IMR-90 (cell line): ENCODE results near the gene HBD. TPM values are rescaled to one million over a fixed set of nuclear protein-coding genes. Genes with fewer than 3 reads are reported as not detected.
"Not testable (repeated sequence)": the region's sequence is repeated elsewhere in the genome, so short reads cannot be mapped to it uniquely, and the experiment has no call there.

ENCODE experiments used
- ATAC-seq: fragments of 200-7000 bp; cut with Tn5 transposase; 2 replicates; pipeline ENCODE4 v1.9.1; 2020; ENCODE audit warnings: low read depth, mild to moderate bottlenecking, moderate library complexity
- BruUV-seq: library from RNA; stranded (reverse); fragments of 400-500 nt; replicated peaks from 2 replicates; lab custom pipeline; 2021; lab: Mats Ljungman, UMichigan
- CTCF ChIA-PET: fragments of 300-600 bp; formaldehyde crosslinking; extraction: SDS; loops from one replicate; lab custom pipeline; 2021; ENCODE audit warnings: antibody characterized with exemption; lab: Yijun Ruan, JAX
- POLR2A ChIA-PET: fragments of 300-600 bp; sonication (Branson Sonifier 250); formaldehyde crosslinking; loops from one replicate; lab custom pipeline; 2022; ENCODE audit warnings: antibody characterized with exemption; ENCODE audit not compliant: unreplicated experiment; lab: Charles Lee
- DNase-seq: peaks from one replicate; pipeline ENCODE4 v3.0.0; 2013
- H2AFZ ChIP-seq: replicated peaks from 2 replicates; pipeline ENCODE3; 2013; ENCODE audit warnings: low read length, mild to moderate bottlenecking; ENCODE audit not compliant: poor library complexity
- H2AK5ac ChIP-seq: 2 replicates; pipeline ENCODE4 v1.6.1; 2013; ENCODE audit warnings: low read depth, low read length, inconsistent platforms
- H2AK9ac ChIP-seq: replicated peaks from 2 replicates; pipeline ENCODE3; 2013; ENCODE audit warnings: mild to moderate bottlenecking, low read depth, low read length, moderate library complexity; ENCODE audit not compliant: poor library complexity
- H2BK120ac ChIP-seq: 2 replicates; pipeline ENCODE4 v1.6.1; 2013; ENCODE audit warnings: low read depth, low read length, inconsistent platforms
- H2BK15ac ChIP-seq: 3 replicates; pipeline ENCODE4 v1.6.1; 2013; ENCODE audit warnings: low read depth, low read length, inconsistent platforms
- H2BK20ac ChIP-seq: 2 replicates; pipeline ENCODE4 v1.6.1; 2013; ENCODE audit warnings: low read depth, mild to moderate bottlenecking, inconsistent platforms, low read length, moderate library complexity
- H2BK5ac ChIP-seq: 2 replicates; pipeline ENCODE4 v1.6.1; 2013; ENCODE audit warnings: mild to moderate bottlenecking, low read depth, low read length, inconsistent platforms; ENCODE audit not compliant: poor library complexity, severe bottlenecking
- H3K14ac ChIP-seq: replicated peaks from 2 replicates; pipeline ENCODE4 v1.6.1; 2013; ENCODE audit warnings: low read depth, low read length, inconsistent platforms
- H3K18ac ChIP-seq: 2 replicates; pipeline ENCODE4 v1.6.1; 2013; ENCODE audit warnings: low read depth, low read length, control low read depth
- H3K23ac ChIP-seq: 2 replicates; pipeline ENCODE4 v1.6.1; 2013; ENCODE audit warnings: low read depth, low read length, inconsistent platforms
- H3K27ac ChIP-seq: 2 replicates; pipeline ENCODE4 v1.5.1; 2013; ENCODE audit warnings: mild to moderate bottlenecking, control low read depth, low read length; ENCODE audit not compliant: insufficient read depth
- H3K27me3 ChIP-seq: 2 replicates; pipeline ENCODE4 v1.6.1; 2013; ENCODE audit warnings: low read length; ENCODE audit not compliant: control insufficient read depth, insufficient read depth
- H3K36me3 ChIP-seq: 2 replicates; pipeline ENCODE4 v1.6.1; 2013; ENCODE audit warnings: low read length, mixed read lengths; ENCODE audit not compliant: control insufficient read depth, insufficient read depth
- H3K4ac ChIP-seq: 2 replicates; pipeline ENCODE4 v1.6.1; 2013; ENCODE audit warnings: low read depth, low read length, inconsistent platforms
- H3K4me1 ChIP-seq: 2 replicates; pipeline ENCODE4 v1.6.1; 2013; ENCODE audit warnings: low read length, mixed read lengths; ENCODE audit not compliant: control insufficient read depth, insufficient read depth
- H3K4me2 ChIP-seq: 2 replicates; pipeline ENCODE4 v1.6.1; 2013; ENCODE audit warnings: low read depth, mild to moderate bottlenecking, control low read depth, low read length, moderate library complexity
- H3K4me3 ChIP-seq: 2 replicates; pipeline ENCODE4 v1.5.1; 2013; ENCODE audit warnings: low read depth, mild to moderate bottlenecking, control low read depth, low read length, moderate library complexity; ENCODE audit not compliant: insufficient read depth
- H3K56ac ChIP-seq: 2 replicates; pipeline ENCODE4 v1.6.1; 2013; ENCODE audit warnings: low read length, inconsistent platforms; ENCODE audit not compliant: insufficient read depth; ENCODE audit errors: extremely low read depth
- H3K79me1 ChIP-seq, 2 experiments: 2 replicates each; pipeline ENCODE4 v1.6.1; 2013; ENCODE audit warnings: low read length in 2 of 2, inconsistent platforms in 1 of 2, low read depth in 1 of 2
- H3K9ac ChIP-seq: 2 replicates; pipeline ENCODE4 v1.6.1; 2013; ENCODE audit warnings: low read depth, low read length, control low read depth
- H3K9me1 ChIP-seq: 2 replicates; pipeline ENCODE4 v1.6.1; 2013; ENCODE audit warnings: low read length, inconsistent platforms; ENCODE audit not compliant: insufficient read depth
- H3K9me3 ChIP-seq: 2 replicates; pipeline ENCODE4 v1.6.1; 2013; ENCODE audit warnings: low read length; ENCODE audit not compliant: control insufficient read depth, insufficient read depth
- H4K20me1 ChIP-seq: 2 replicates; pipeline ENCODE4 v1.6.1; 2013; ENCODE audit warnings: low read length, inconsistent platforms; ENCODE audit not compliant: insufficient read depth
- H4K5ac ChIP-seq: 2 replicates; pipeline ENCODE4 v1.6.1; 2013; ENCODE audit warnings: mild to moderate bottlenecking, low read depth, low read length, control low read depth
- H4K8ac ChIP-seq, 2 experiments: 2 replicates each; pipeline ENCODE4 v1.6.1; 2013; ENCODE audit warnings: low read depth in 2 of 2, low read length in 2 of 2, control low read depth in 1 of 2, inconsistent platforms in 1 of 2
- H4K91ac ChIP-seq: 2 replicates; pipeline ENCODE4 v1.6.1; 2013; ENCODE audit warnings: low read depth, low read length, inconsistent platforms; ENCODE audit not compliant: insufficient read depth
- WGBS, 2 experiments: methylation state at CpG; one replicate each; pipeline versions ENCODE4 v1.1.5 to v1.1.7; 2013; ENCODE audit warnings: missing lambda C conversion rate in 2 of 2; ENCODE audit not compliant: insufficient read length in 1 of 2; ENCODE audit errors: extremely low coverage in 2 of 2; 5-methylcytosine and 5-hydroxymethylcytosine counted together
- dilution Hi-C: fragments of 300-500 bp; cut with HindIII; formaldehyde crosslinking; loops from one replicate; pipeline ENCODE4 v1.14.3; 2018; ENCODE audit warnings: low sequenced_read_pairs; ENCODE audit not compliant: unreplicated experiment
- in situ Hi-C: fragments of 300-500 bp; cut with MboI; formaldehyde crosslinking; loops from 3 replicates; pipeline ENCODE4 v1.14.3; 2019; ENCODE audit warnings: low sequenced_read_pairs, inconsistent platforms, mixed read lengths
- intact Hi-C: fragments of 100-400 bp; cut with micrococcal nuclease; formaldehyde crosslinking; loops from 2 replicates; pipeline ENCODE4 v1.10.0; 2022
- polyA plus RNA-seq, 3 experiments: library from polyadenylated mRNA; depleted of rRNA; stranded (reverse); fragments of >200 nt; gene quantifications; 2 replicates each; pipeline ENCODE4 v1.2.3, GENCODE V29; 2012; ENCODE audit warnings: low replicate concordance in 1 of 3
- total RNA-seq: library from RNA; depleted of rRNA; stranded (reverse); fragments of >200 nt; gene quantifications from 2 replicates; pipeline ENCODE4 v1.2.3, GENCODE V29; 2012

The HBD gene
- total and polyA plus RNA-seq, 2 of the 4 experiments (the other 2 are of a cell fraction) = 6.3 to 12.0 TPM

- H3K9me3 ChIP-seq, dilution Hi-C loops, H2AFZ ChIP-seq, CTCF ChIA-PET, H4K5ac ChIP-seq, H3K56ac ChIP-seq, DNase-seq, H3K14ac ChIP-seq, intact Hi-C loops, H3K4me2 ChIP-seq, H3K79me1 ChIP-seq, H4K20me1 ChIP-seq, H3K4me1 ChIP-seq, H3K4ac ChIP-seq, H2BK20ac ChIP-seq, H2AK9ac ChIP-seq, H2BK5ac ChIP-seq, H2BK15ac ChIP-seq, H3K23ac ChIP-seq, H4K91ac ChIP-seq, H4K8ac ChIP-seq, H3K27ac ChIP-seq, H3K9ac ChIP-seq, in situ Hi-C loops, H3K9me1 ChIP-seq, H3K4me3 ChIP-seq, H3K27me3 ChIP-seq, POLR2A ChIA-PET, H3K36me3 ChIP-seq, ATAC-seq, BruUV-seq: not testable (repeated sequence)
- Histone ChIP-seq H2BK120ac (0 out of 2 replicates have a peak overlapping the region, but pooled peaks have one; percentile 3), H2AK5ac (peak overlapping the region; percentile 3), H3K18ac (0 out of 2 replicates have a peak overlapping the region, but pooled peaks have one; percentile 24)
- 60% methylated on average over 2 of the region's 2 CpGs; no CpG with 5 or more reads in 1 of the 2 experiments for WGBS, 2 experiments
These were observed 19.7 kb upstream of the HBD start for GRCh38 chr11:5254023-5254422.

- H3K14ac ChIP-seq, H3K4me1 ChIP-seq, H3K79me1 ChIP-seq, H3K27me3 ChIP-seq, ATAC-seq, H3K9ac ChIP-seq, H4K91ac ChIP-seq, H4K5ac ChIP-seq, H3K27ac ChIP-seq, H2BK5ac ChIP-seq, H3K4me2 ChIP-seq, dilution Hi-C loops, intact Hi-C loops, H3K4me3 ChIP-seq, H2BK120ac ChIP-seq, H3K9me3 ChIP-seq, H2AK9ac ChIP-seq, BruUV-seq, H3K9me1 ChIP-seq, POLR2A ChIA-PET, H3K36me3 ChIP-seq, H2AFZ ChIP-seq, H2BK20ac ChIP-seq, H3K56ac ChIP-seq, DNase-seq, H2BK15ac ChIP-seq, H2AK5ac ChIP-seq, H3K18ac ChIP-seq, H4K8ac ChIP-seq, CTCF ChIA-PET, H3K4ac ChIP-seq, H4K20me1 ChIP-seq, in situ Hi-C loops, H3K23ac ChIP-seq: not testable (repeated sequence)
- no CpG with 5 or more reads among the region's 5 CpGs for WGBS, 2 experiments
These were observed 19.2 kb upstream of the HBD start for GRCh38 chr11:5253440-5253839.
